IPS DF 6.9 (cell line): ENCODE measurements around the gene GCSAML.

Experiments used
- DNase-seq: peaks from one replicate; pipeline ENCODE4 v3.0.0-alpha.2; 2013; ENCODE audit warnings: low read depth, low spot score
- H3K27ac ChIP-seq: one replicate; pipeline ENCODE4 v1.5.1; 2013; ENCODE audit warnings: low read length, control low read depth
- H3K27me3 ChIP-seq: 2 replicates; pipeline ENCODE4 v1.6.1; 2013; ENCODE audit warnings: mild to moderate bottlenecking, low read length; ENCODE audit not compliant: control insufficient read depth, insufficient read depth
- H3K36me3 ChIP-seq: 2 replicates; pipeline ENCODE4 v1.6.1; 2013; ENCODE audit warnings: low read length; ENCODE audit not compliant: control insufficient read depth, insufficient read depth
- H3K4me1 ChIP-seq: 2 replicates; pipeline ENCODE4 v1.6.1; 2013; ENCODE audit warnings: low read length; ENCODE audit not compliant: control insufficient read depth, insufficient read depth
- H3K4me3 ChIP-seq: 2 replicates; pipeline ENCODE4 v1.5.1; 2013; ENCODE audit warnings: mild to moderate bottlenecking, low read length
- H3K9me3 ChIP-seq: 2 replicates; pipeline ENCODE4 v1.6.1; 2013; ENCODE audit warnings: low read length, inconsistent platforms; ENCODE audit not compliant: control insufficient read depth, insufficient read depth
- WGBS: extraction: QIAGEN DNeasy Blood & Tissue Kit; methylation state at CpG from one replicate; pipeline ENCODE4 v1.1.7; 2013; ENCODE audit warnings: mixed read lengths, missing lambda C conversion rate; ENCODE audit not compliant: insufficient read length, insufficient coverage; 5-methylcytosine and 5-hydroxymethylcytosine counted together

Gene GCSAML

DNA sequence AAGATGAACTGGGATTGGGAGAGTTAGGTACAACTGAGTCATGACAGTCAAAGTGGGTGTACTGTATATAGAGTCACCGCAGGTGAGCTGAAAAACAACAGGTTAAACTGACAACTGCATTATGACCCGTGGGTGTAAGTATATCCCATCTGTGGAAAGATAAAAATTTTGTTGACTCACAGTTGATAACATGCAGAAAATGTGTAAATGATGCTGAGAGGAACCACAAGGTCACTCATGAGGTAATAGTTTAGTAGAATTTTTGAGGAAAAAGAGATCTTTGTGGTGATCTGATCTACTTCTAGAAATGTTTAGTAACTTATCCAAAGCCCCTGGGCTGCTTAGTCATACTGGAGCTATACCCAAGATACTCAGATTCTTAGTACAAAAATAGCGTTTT lies 13.5 kb upstream of the GCSAML start:
- Histone ChIP-seq H3K4me1 (no peaks in the 10 kb centered on the region), H3K36me3 (no peaks in the 10 kb centered on the region), H3K4me3 (no peak overlapping the region), H3K27me3 (no peaks in the 10 kb centered on the region), H3K27ac (no peak overlapping the region), H3K9me3 (no peaks in the 10 kb centered on the region)
- no CpG with 5 or more reads among the region's 3 CpGs for WGBS
- DNase-seq = no peak

- Histone ChIP-seq H3K27ac (no peak within 1 kb of the TSS), H3K4me3 (no peak within 1 kb of the TSS), H3K4me1 (no peaks in the 10 kb centered on the region), H3K9me3 (no peaks in the 10 kb centered on the region), H3K27me3 (no peaks in the 10 kb centered on the region), H3K36me3 (no peaks in the 10 kb centered on the region)
- no CpG with 5 or more reads among the region's 2 CpGs for WGBS
- no peak for DNase-seq
Measured at GRCh38 chr1:247536340-247536739, 12.6 kb upstream of the GCSAML start, which contains the start of gene OR2C3. Gene OR2C3, minus strand, starts transcription at chr1:247536440. Its CDS starts 3,929 bp downstream, at chr1:247532511.

GRCh38 chr1:247538561-247538960 lies 10.4 kb upstream of the GCSAML start:
- WGBS = no CpG with 5 or more reads among the region's 5 CpGs
- H3K36me3 ChIP-seq = no peaks in the 10 kb centered on the region

GRCh38 chr1:247539215-247539614 lies 9.7 kb upstream of the GCSAML start:
- Histone ChIP-seq H3K27me3 (no peaks in the 10 kb centered on the region), H3K27ac (no peak overlapping the region), H3K4me1 (no peaks in the 10 kb centered on the region), H3K4me3 (no peak overlapping the region), H3K9me3 (no peaks in the 10 kb centered on the region), H3K36me3 (no peaks in the 10 kb centered on the region)
- WGBS = no CpG with 5 or more reads among the region's 6 CpGs
- DNase-seq = no peak

More at GRCh38 chr1:247538561-247538960, 10.4 kb upstream of the GCSAML start:
- no peak for DNase-seq
- Histone ChIP-seq H3K27ac (no peak overlapping the region), H3K27me3 (no peaks in the 10 kb centered on the region), H3K4me1 (no peaks in the 10 kb centered on the region), H3K4me3 (no peak overlapping the region), H3K9me3 (no peaks in the 10 kb centered on the region)

DNA sequence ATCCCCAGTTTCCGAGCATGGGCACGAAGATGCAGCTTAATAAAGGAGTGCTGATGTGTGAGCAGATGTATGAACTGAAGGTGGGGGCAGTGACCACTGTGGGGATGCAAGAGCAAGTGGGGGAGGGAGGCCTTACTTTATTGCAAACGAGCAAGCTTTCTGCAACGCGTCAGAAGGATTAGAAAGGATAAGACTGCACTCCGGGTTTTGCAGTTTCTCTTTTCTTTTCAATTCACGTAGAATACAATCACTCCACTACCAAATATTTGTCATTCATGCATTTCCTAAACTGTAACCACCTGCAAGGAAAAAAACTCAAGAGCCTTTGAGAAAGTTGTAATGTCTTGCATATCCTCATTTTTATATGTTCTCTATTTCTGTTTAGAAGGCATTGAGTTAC lies 8.4 kb upstream of the GCSAML start:
- no peaks in the 10 kb centered on the region for H3K9me3 ChIP-seq
- no peak overlapping the region for H3K4me3 ChIP-seq
- WGBS = no CpG with 5 or more reads among the region's 7 CpGs
- H3K4me1 ChIP-seq = no peaks in the 10 kb centered on the region
- DNase-seq = no peak
- no peaks in the 10 kb centered on the region for H3K27me3 ChIP-seq
- H3K36me3 ChIP-seq = no peaks in the 10 kb centered on the region
- H3K27ac ChIP-seq = no peak overlapping the region

DNA sequence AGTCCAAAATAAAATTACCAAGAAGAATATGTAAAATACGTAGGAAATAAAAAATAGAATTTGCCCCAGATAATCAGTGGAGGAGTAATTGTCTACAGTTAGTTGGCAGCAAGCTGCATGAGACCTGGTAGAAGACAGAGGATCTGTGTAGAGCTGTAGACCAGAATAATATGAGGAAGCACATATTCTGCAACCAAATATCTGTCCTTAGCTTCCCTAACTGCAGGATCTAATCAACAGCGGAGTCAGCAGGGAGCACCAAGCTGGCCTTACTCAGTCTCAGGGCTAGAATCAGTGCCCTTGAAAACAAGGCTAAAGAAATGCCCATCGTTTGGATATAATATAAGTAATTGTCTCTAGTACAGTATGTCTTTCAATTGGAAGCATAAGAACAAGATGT lies 6.1 kb upstream of the GCSAML start:
- Histone ChIP-seq H3K4me3 (no peak overlapping the region), H3K9me3 (no peaks in the 10 kb centered on the region), H3K4me1 (no peaks in the 10 kb centered on the region), H3K27ac (no peak overlapping the region), H3K27me3 (no peaks in the 10 kb centered on the region), H3K36me3 (no peaks in the 10 kb centered on the region)
- DNase-seq = no peak
- no CpG with 5 or more reads among the region's 3 CpGs for WGBS

GRCh38 chr1:247548092-247548491 lies 842 bp upstream of the GCSAML start:
- H3K9me3 ChIP-seq = no peaks in the 10 kb centered on the region
- WGBS = no CpG with 5 or more reads among the region's 5 CpGs
- DNase-seq = no peak
- H3K4me1 ChIP-seq = peaks cover 1% of the 10 kb centered on the region
- H3K27me3 ChIP-seq = no peaks in the 10 kb centered on the region
- H3K36me3 ChIP-seq = no peaks in the 10 kb centered on the region
- H3K27ac ChIP-seq = no peak overlapping the region
- H3K4me3 ChIP-seq = no peak overlapping the region

GRCh38 chr1:247551721-247552120 lies 2.8 kb downstream of the GCSAML start:
- H3K36me3 ChIP-seq = no peaks in the 10 kb centered on the region
- WGBS = no CpG with 5 or more reads among the region's 1 CpG
- peaks cover 1% of the 10 kb centered on the region for H3K4me1 ChIP-seq
- H3K9me3 ChIP-seq = no peaks in the 10 kb centered on the region
- no peaks in the 10 kb centered on the region for H3K27me3 ChIP-seq
- H3K4me3 ChIP-seq = no peak overlapping the region
- H3K27ac ChIP-seq = no peak overlapping the region
- DNase-seq = no peak

DNA sequence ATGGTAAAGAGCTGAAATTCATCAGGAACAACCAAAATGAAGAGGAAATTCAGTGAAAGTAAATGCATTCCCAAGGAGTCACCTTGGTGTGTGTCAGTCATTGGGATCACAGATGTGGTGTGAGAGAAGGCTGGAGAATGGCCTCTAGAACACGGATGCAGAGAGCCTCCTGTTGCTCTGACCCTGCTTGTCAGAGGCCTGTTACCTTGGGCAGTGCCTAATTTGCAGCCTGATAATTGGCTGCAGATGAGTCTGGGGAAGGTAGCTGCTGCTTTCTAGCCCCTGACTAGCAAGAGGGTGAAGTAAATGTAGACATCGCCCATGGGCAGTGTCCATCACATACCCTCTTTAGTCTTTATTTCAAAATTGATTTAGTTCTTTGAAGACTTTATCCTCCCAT lies 3.3 kb downstream of the GCSAML start:
- H3K27ac ChIP-seq = no peak overlapping the region
- no peaks in the 10 kb centered on the region for H3K36me3 ChIP-seq
- DNase-seq = no peak
- no CpG with 5 or more reads among the region's 2 CpGs for WGBS
- H3K27me3 ChIP-seq = no peaks in the 10 kb centered on the region
- no peaks in the 10 kb centered on the region for H3K9me3 ChIP-seq
- H3K4me1 ChIP-seq = peaks cover 1% of the 10 kb centered on the region
- H3K4me3 ChIP-seq = no peak overlapping the region

DNA sequence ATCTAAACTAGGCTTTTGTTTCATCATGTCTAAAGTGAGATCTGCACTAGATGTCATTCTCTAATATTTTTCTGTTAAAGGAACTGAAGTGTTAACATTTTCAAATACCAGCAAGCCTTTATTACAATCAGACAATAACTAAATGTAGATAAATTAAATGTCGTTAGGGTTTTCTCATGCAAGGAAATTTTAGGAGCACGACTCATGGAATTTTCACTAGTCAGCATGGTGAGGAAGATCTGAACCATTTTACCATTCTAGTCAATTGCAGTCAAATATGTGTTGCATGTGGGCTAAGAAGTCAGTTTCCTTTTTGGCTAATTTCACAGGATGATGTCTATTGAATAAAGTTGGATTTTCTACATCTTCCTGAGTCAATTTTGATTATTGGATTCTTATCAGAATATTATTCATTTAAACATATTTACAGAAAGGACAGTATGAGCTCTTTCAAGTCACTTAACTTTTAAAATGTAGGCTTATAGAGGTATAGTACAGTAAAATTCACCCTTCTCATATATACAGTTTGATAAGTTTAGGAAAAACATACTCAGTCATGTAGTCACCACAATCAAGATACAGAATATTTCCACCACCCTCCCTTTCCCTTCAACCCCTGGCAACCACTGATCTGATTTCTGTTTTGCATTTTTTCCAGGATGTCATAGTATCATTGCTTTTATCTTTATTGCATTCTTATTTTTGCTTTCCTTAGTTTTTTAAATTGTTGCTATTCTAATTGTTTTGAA lies 9.2 kb downstream of the GCSAML start:
- DNase-seq = no peak
- H3K4me3 ChIP-seq = no peak overlapping the region
- WGBS = no CpG with 5 or more reads among the region's 2 CpGs

DNA sequence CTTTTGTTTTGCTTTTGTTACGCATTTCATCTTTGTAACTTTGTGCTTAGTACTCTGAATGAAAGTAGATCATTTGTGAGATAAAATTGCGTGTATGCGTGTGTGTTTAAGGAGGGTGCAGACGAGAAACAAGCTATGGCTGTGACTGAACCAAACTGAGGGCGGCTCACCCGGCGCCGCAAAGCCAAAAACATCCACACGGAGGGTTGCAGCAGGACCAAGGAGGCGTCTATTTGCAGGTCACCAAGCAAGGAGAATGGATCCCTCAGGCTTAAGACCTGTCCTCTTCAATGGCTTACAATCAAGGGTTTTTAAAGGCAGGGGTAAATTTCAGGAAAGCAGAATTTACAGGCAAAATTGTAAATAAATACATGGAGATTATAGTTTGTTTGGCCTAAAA lies 12.8 kb downstream of the GCSAML start:
- Histone ChIP-seq H3K27ac (no peak overlapping the region), H3K4me1 (0 out of 2 replicates have a peak, but pooled peaks cover 1% of the 10 kb centered on the region), H3K9me3 (no peaks in the 10 kb centered on the region), H3K36me3 (no peaks in the 10 kb centered on the region), H3K27me3 (no peaks in the 10 kb centered on the region), H3K4me3 (no peak overlapping the region)
- 100% methylated on average over 2 of the region's 10 CpGs for WGBS
- DNase-seq = no peak

More for the DNA sequence above, 9.2 kb downstream of the GCSAML start:
- Histone ChIP-seq H3K9me3 (no peaks in the 10 kb centered on the region), H3K27me3 (no peaks in the 10 kb centered on the region), H3K4me1 (0 out of 2 replicates have a peak, but pooled peaks cover 1% of the 10 kb centered on the region), H3K27ac (no peak overlapping the region), H3K36me3 (no peaks in the 10 kb centered on the region)
